SK-N-SH (cell line): ENCODE results near the gene SIL1.

Experiments
- CTCF ChIP-seq: fragments of 200-600 bp; sonication (generic); IDR thresholded peaks from 2 replicates; pipeline ENCODE4 v1.6.1; 2017; ENCODE audit warnings: antibody characterized with exemption, mild to moderate bottlenecking, moderate library complexity
- MAX ChIP-seq: IDR thresholded peaks from 2 replicates; pipeline ENCODE4 v1.4.0; 2012; ENCODE audit warnings: low read depth
- NFIC ChIP-seq: IDR thresholded peaks from 2 replicates; pipeline ENCODE4 v1.4.0; 2012; ENCODE audit warnings: borderline replicate concordance
- PBX3 ChIP-seq: IDR thresholded peaks from 2 replicates; pipeline ENCODE4; 2012
- POLR2AphosphoS5 ChIP-seq: IDR thresholded peaks from 2 replicates; pipeline ENCODE4 v1.6.1; 2012; ENCODE audit warnings: low read depth, low read length
- RAD21 ChIP-seq: IDR thresholded peaks from 2 replicates; pipeline ENCODE4 v1.6.1; 2012; ENCODE audit warnings: mild to moderate bottlenecking, low read length
- REST ChIP-seq: IDR thresholded peaks from 2 replicates; pipeline ENCODE4 v1.6.1; 2012; ENCODE audit warnings: mild to moderate bottlenecking, low read depth, low read length, moderate library complexity
- SIN3A ChIP-seq: IDR thresholded peaks from 2 replicates; pipeline ENCODE4 v1.6.1; 2012; ENCODE audit warnings: low read depth, mild to moderate bottlenecking, low read length, moderate library complexity, borderline replicate concordance
- SMC3 ChIP-seq: IDR thresholded peaks from 2 replicates; pipeline ENCODE4 v1.6.1; 2012; ENCODE audit warnings: low read depth, low read length, improper control_type of control experiment
- TEAD4 ChIP-seq: IDR thresholded peaks from 2 replicates; pipeline ENCODE4 v1.4.0; 2012; ENCODE audit warnings: mild to moderate bottlenecking, borderline replicate concordance; ENCODE audit not compliant: insufficient read depth

- TF ChIP-seq SMC3 = no peak
- TF ChIP-seq CTCF = no peak
- TF ChIP-seq RAD21 = no peak
- TF ChIP-seq NFIC = no peak
- TF ChIP-seq POLR2AphosphoS5 = no peak
- TF ChIP-seq REST = no peak
- TF ChIP-seq TEAD4 = no peak
- no peak for TF ChIP-seq MAX
- TF ChIP-seq PBX3 = no peak
- no peak for TF ChIP-seq SIN3A
Observed at GRCh38 chr5:138935466-138935865, 262.7 kb downstream of the SIL1 start.
